Measurements from ENCODE around the gene PRDM10. TPM values are rescaled to one million over a fixed set of nuclear protein-coding genes. Genes with fewer than 3 reads are reported as not detected.
"Not testable (repeated sequence)": the region's sequence is repeated elsewhere in the genome, so short reads cannot be mapped to it uniquely, and the experiment has no call there.

The PRDM10 gene
- total RNA-seq, 4 donors from 2014 or later: 6.6 to 12.0 (median 7.4) TPM

DNA sequence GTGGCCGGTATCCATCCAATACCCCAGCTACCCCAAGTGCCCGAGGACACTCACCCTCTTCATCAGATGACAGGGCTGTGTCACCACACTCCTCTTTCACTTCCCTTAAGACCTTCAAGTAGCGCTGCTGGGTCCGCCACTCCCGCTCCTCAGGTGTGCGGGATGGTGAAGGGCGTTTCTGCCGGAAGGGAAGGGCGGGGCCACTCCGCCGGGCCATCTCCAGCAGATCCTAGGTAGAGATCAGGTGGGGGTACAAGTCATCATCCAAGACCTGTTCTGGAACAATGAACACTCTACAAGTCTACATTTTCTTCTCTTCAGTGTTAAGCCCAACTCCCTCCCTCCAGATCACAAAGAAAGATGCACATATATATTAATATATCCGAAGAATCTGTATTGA is 117.3 kb downstream of the PRDM10 start:
- no peak for ATAC-seq
- H3K4me1 ChIP-seq: no peaks in the 10 kb centered on the region
- WGBS, 2 donors (ENCODE audit: low coverage in 1 of 2): 91 to 100% methylated on average over 1 to 8 of the region's 12 CpGs
- no peaks in the 10 kb centered on the region for H3K27me3 ChIP-seq
- no peak overlapping the region for H3K4me3 ChIP-seq
- TF ChIP-seq POLR2A (IDR thresholded peaks at IDR 0.05) (no peak), POLR2AphosphoS5 (IDR thresholded peaks at IDR 0.05) (no peak), EP300 (IDR thresholded peaks at IDR 0.05) (no peak)
- TF ChIP-seq, protein P1, sequence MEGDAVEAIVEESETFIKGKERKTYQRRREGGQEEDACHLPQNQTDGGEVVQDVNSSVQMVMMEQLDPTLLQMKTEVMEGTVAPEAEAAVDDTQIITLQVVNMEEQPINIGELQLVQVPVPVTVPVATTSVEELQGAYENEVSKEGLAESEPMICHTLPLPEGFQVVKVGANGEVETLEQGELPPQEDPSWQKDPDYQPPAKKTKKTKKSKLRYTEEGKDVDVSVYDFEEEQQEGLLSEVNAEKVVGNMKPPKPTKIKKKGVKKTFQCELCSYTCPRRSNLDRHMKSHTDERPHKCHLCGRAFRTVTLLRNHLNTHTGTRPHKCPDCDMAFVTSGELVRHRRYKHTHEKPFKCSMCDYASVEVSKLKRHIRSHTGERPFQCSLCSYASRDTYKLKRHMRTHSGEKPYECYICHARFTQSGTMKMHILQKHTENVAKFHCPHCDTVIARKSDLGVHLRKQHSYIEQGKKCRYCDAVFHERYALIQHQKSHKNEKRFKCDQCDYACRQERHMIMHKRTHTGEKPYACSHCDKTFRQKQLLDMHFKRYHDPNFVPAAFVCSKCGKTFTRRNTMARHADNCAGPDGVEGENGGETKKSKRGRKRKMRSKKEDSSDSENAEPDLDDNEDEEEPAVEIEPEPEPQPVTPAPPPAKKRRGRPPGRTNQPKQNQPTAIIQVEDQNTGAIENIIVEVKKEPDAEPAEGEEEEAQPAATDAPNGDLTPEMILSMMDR (IDR thresholded peaks at IDR 0.05): no peak
- H3K36me3 ChIP-seq: peaks cover 4 to 100% of the 10 kb centered on the region in 2 donors
- no peaks in the 10 kb centered on the region for H3K9me3 ChIP-seq
- no peak overlapping the region for H3K27ac ChIP-seq

DNA sequence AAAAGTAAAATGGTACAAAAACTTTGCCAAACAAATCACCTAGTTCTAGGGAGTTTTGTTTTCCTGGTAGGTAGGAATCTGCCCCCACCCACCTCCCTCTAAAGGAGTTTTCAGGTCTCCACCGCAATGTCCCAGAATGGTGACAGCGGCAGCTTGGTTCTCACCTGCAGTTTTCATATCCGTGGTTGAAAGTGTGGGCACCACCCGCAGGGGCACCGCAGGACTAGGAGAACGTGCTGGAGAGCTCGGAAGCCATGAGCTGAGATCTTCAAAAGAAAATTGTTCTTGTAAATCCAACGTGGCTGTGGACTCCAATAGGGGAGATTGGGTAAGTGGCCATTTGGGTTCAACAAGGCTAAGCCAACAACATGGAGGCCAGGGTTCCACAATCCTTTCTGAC is 118.1 kb downstream of the PRDM10 start:
- H3K36me3 ChIP-seq: peaks cover 4 to 100% of the 10 kb centered on the region in 2 donors
- no peaks in the 10 kb centered on the region for H3K9me3 ChIP-seq
- ATAC-seq: no peak
- no peak overlapping the region for H3K4me3 ChIP-seq
- no peaks in the 10 kb centered on the region for H3K27me3 ChIP-seq
- H3K4me1 ChIP-seq: no peaks in the 10 kb centered on the region
- TF ChIP-seq EP300 (IDR thresholded peaks at IDR 0.05) (no peak), POLR2A (IDR thresholded peaks at IDR 0.05) (no peak), POLR2AphosphoS5 (IDR thresholded peaks at IDR 0.05) (no peak)
- TF ChIP-seq, protein P1 (IDR thresholded peaks at IDR 0.05): no peak
- 95 to 100% methylated on average over 2 to 3 of the region's 8 CpGs for WGBS, 2 donors (ENCODE audit: low coverage in 1 of 2)
- H3K27ac ChIP-seq: no peak overlapping the region

DNA sequence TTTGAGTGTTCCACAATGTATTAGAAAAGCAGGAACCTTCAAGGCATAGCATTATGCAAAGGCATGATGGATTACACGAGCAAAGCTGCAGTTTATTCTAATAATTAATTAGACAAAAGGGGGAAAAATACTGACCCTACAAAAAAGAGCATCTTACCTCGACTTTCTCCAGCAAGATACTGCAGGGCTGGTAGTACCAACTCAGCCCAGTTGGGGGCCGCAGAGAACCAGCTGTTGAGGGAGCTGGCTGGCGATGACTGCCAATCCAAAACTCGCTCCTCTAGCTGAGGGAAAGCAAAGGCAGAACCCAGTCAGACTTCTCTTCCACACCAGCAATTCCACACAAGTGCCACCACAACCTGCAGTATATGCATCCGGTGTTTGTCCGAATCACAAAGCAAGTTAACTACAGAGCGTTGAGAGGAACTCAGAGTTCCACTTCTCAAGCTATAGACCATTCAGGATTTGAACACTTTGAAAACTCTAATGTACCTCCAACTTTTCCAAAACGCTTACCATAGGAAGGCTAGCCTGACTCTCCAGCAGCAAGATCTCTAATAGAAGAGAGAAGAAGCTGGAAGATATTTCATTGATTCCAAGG is 121.0 kb downstream of the PRDM10 start:
- Histone ChIP-seq H3K36me3 (peaks cover 0 to 100% of the 10 kb centered on the region in 2 donors), H3K4me1 (no peaks in the 10 kb centered on the region), H3K9me3 (no peaks in the 10 kb centered on the region), H3K4me3 (no peak overlapping the region), H3K27ac (no peak overlapping the region), H3K27me3 (no peaks in the 10 kb centered on the region)
- WGBS, 2 donors (ENCODE audit: low coverage in 1 of 2): 50 to 67% methylated on average over 2 to 9 of the region's 9 CpGs
- TF ChIP-seq POLR2AphosphoS5 (IDR thresholded peaks at IDR 0.05): no peak
- TF ChIP-seq, protein P1 (IDR thresholded peaks at IDR 0.05): peak in 1 of 4 experiments; percentile 19
- no peak for ATAC-seq

DNA sequence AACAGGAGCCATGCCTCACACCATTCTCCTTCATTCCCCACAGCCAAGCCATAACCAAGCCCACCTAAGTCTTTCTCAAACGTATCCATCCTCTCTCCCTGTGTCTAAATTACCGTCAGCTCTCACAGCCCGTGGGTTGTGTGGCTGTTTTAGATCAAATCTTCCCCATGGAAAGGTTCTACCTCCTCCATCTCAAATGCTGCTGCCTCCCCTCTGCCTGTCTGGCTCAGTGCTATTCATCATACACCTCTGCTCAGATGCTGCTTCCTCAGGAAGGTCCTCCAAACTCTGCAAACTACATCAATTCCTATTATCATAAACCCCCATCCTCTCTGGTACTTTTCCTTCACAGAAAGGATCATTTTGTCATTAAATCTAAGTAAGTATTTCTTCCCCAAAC is 122.3 kb downstream of the PRDM10 start:
- no peak overlapping the region for H3K4me3 ChIP-seq
- H3K9me3 ChIP-seq: no peaks in the 10 kb centered on the region
- TF ChIP-seq POLR2AphosphoS5 (IDR thresholded peaks at IDR 0.05): no peak
- no peak for TF ChIP-seq EP300 (IDR thresholded peaks at IDR 0.05)
- TF ChIP-seq, protein P1 (IDR thresholded peaks at IDR 0.05): no peak
- TF ChIP-seq POLR2A (IDR thresholded peaks at IDR 0.05): no peak
- H3K27ac ChIP-seq: no peak overlapping the region
- H3K27me3 ChIP-seq: no peaks in the 10 kb centered on the region
- no peak for ATAC-seq
- no peaks in the 10 kb centered on the region for H3K4me1 ChIP-seq
- peaks cover 0 to 100% of the 10 kb centered on the region in 2 donors for H3K36me3 ChIP-seq
- 87 to 89% methylated on average over 3 of the region's 3 CpGs for WGBS, 2 donors (ENCODE audit: low coverage in 1 of 2)

DNA sequence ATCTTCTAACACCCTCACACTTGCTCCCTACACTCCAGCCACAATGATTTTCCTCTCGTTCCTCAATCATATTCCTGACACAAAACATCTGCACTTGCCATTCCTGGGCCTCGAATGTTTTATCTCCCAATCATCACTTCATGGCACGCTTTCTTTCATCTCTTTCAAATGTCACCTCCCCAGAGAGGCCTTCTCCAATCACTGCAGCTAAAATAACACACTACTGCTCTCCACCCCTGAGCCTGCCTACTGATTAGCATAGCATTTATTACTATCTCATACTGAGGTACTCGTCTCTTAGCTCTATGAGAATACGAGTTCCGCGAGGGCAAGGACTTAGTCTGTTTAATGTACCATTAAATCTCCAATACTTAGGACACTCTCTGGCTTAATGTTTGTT is 130.7 kb downstream of the PRDM10 start:
- no peak overlapping the region for H3K27ac ChIP-seq
- peaks cover 0 to 100% of the 10 kb centered on the region in 2 donors for H3K36me3 ChIP-seq
- no peaks in the 10 kb centered on the region for H3K27me3 ChIP-seq
- TF ChIP-seq EP300 (IDR thresholded peaks at IDR 0.05): no peak
- no peak for TF ChIP-seq POLR2A (IDR thresholded peaks at IDR 0.05)
- TF ChIP-seq, protein P1 (IDR thresholded peaks at IDR 0.05): no peak
- TF ChIP-seq POLR2AphosphoS5 (IDR thresholded peaks at IDR 0.05): no peak
- H3K4me3 ChIP-seq: no peak overlapping the region
- no peaks in the 10 kb centered on the region for H3K9me3 ChIP-seq
- H3K4me1 ChIP-seq: no peaks in the 10 kb centered on the region
- no peak for ATAC-seq
- WGBS, 2 donors (ENCODE audit: low coverage in 1 of 2): 71 to 84% methylated on average over 7 of the region's 7 CpGs

DNA sequence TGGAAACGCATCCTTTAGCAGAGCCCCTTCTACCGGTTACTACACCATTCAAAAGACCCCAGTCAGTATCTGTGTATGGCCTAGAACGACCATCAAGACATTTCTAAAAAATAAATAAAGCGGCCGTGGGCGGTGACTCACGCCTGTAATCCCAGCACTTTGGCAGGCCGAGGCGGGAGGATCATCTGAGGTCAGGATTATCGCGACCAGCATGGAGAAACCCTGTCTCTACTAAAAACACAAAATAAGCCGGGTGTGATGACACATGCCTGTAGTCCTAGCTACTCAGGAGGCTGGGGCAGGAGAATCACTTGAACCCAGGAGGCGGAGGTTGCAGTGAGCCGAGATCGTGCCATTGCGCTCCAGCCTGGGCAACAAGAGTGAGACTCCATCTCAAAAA is 134.0 kb downstream of the PRDM10 start:
- H3K36me3 ChIP-seq: peaks cover 0 to 100% of the 10 kb centered on the region in 2 donors
- not testable (repeated sequence) for H3K27me3 ChIP-seq, H3K9me3 ChIP-seq, H3K4me3 ChIP-seq, ATAC-seq, H3K27ac ChIP-seq, H3K4me1 ChIP-seq
- 80 to 95% methylated on average over 4 to 7 of the region's 16 CpGs for WGBS, 2 donors (ENCODE audit: low coverage in 1 of 2)

Measured in gastroesophageal sphincter (tissue), 4 donors.